CD4-positive, alpha-beta T cell treated with Interleukin-4 for 4 hours (primary cell): ENCODE measurements around the gene HMCN2.

Source experiments
- DNase-seq: peaks from one replicate; pipeline ENCODE4 v3.0.0-alpha.2; 2020

The HMCN2 gene

GRCh38 chr9:130265431-130266235, at the start of gene HMCN2:
TSS of gene HMCN2 (plus strand) at chr9:130265760. CDS start at chr9:130265879, 119 bp downstream.
- no peak for DNase-seq

GRCh38 chr9:130217838-130218237, 47.7 kb upstream of the HMCN2 start:
- DNase-seq, result no peak

GRCh38 chr9:130219661-130220096, 45.9 kb upstream of the HMCN2 start:
- DNase-seq, result no peak

GRCh38 chr9:130220352-130220751, 45.2 kb upstream of the HMCN2 start:
- no peak for DNase-seq

GRCh38 chr9:130222833-130223232, 42.7 kb upstream of the HMCN2 start:
- no peak for DNase-seq

- no peak for DNase-seq
These were observed 40.5 kb upstream of the HMCN2 start for GRCh38 chr9:130225071-130225470.

GRCh38 chr9:130225586-130225985, 40.0 kb upstream of the HMCN2 start:
- no peak for DNase-seq

GRCh38 chr9:130226112-130226511, 39.4 kb upstream of the HMCN2 start:
- DNase-seq, result no peak

- no peak for DNase-seq
These were observed 37.7 kb upstream of the HMCN2 start for GRCh38 chr9:130227833-130228232.

- no peak for DNase-seq
These were observed 35.8 kb upstream of the HMCN2 start for GRCh38 chr9:130229759-130230158.

- DNase-seq, result no peak
These were observed 34.9 kb upstream of the HMCN2 start for GRCh38 chr9:130230631-130231030.

GRCh38 chr9:130232899-130233586, 32.5 kb upstream of the HMCN2 start:
- no peak for DNase-seq

GRCh38 chr9:130233587-130233945, 32.0 kb upstream of the HMCN2 start:
- DNase-seq, result no peak

GRCh38 chr9:130234340-130235260, 31.0 kb upstream of the HMCN2 start:
- DNase-seq, result no peak

- DNase-seq, result peak; percentile 51
These were observed 29.8 kb upstream of the HMCN2 start for GRCh38 chr9:130235558-130236435.

GRCh38 chr9:130236436-130236985, 29.0 kb upstream of the HMCN2 start:
- DNase-seq, result no peak

GRCh38 chr9:130237076-130237475, 28.5 kb upstream of the HMCN2 start:
- no peak for DNase-seq

- no peak for DNase-seq
These were observed 27.6 kb upstream of the HMCN2 start for GRCh38 chr9:130237763-130238524.

GRCh38 chr9:130239363-130239695, 26.2 kb upstream of the HMCN2 start:
- no peak for DNase-seq

- peak; percentile 23 for DNase-seq
These were observed 25.8 kb upstream of the HMCN2 start for GRCh38 chr9:130239741-130240241.
